CD4-positive, CD25-positive, alpha-beta regulatory T cell (primary cell): Measurements from ENCODE around the gene FAM181A. TPM values are rescaled to one million over a fixed set of nuclear protein-coding genes. Genes with fewer than 3 reads are reported as not detected.
A peak's percentile ranks its signal among the peaks of the same experiment; 100 is the strongest.

Source experiments
- ATAC-seq, 2 donors: fragments of 150-1000 bp; cut with Tn5 transposase; one replicate each; pipeline ENCODE4 v1.10.0; 2021; ENCODE audit warnings: low read depth in 2 of 2, moderate number of reproducible peaks in 2 of 2, moderate library complexity in 1 of 2
- DNase-seq, 3 donors: peaks; one replicate each; pipeline versions ENCODE4 v3.0.0 to v3.0.0-alpha.2; 2012 to 2022; ENCODE audit warnings: mixed read lengths in 1 of 3
- H3K27ac ChIP-seq: one replicate; pipeline ENCODE4 v1.7.0; 2013; ENCODE audit warnings: mild to moderate bottlenecking, low read length; ENCODE audit not compliant: insufficient read depth, poor library complexity, severe bottlenecking
- H3K27me3 ChIP-seq: one replicate; pipeline ENCODE4 v1.7.0; 2013; ENCODE audit warnings: low read length; ENCODE audit not compliant: control insufficient read depth, insufficient read depth
- H3K36me3 ChIP-seq: one replicate; pipeline ENCODE4 v1.7.0; 2013; ENCODE audit warnings: mild to moderate bottlenecking, low read length, moderate library complexity; ENCODE audit not compliant: control insufficient read depth, insufficient read depth
- H3K4me1 ChIP-seq: 2 replicates; pipeline ENCODE4 v1.7.0; 2013; ENCODE audit warnings: mild to moderate bottlenecking, low read length; ENCODE audit not compliant: insufficient read depth, control insufficient read depth, poor library complexity, severe bottlenecking
- H3K4me3 ChIP-seq: one replicate; pipeline ENCODE4 v1.7.0; 2013; ENCODE audit warnings: low read depth, mild to moderate bottlenecking, low read length, moderate library complexity
- H3K9me3 ChIP-seq, 2 experiments: 1 replicate in 1 of 2; 2 replicates in 1 of 2; pipeline ENCODE4 v1.7.0; 2013; ENCODE audit warnings: low read length in 2 of 2, mild to moderate bottlenecking in 1 of 2, moderate library complexity in 1 of 2; ENCODE audit not compliant: control insufficient read depth in 2 of 2
- H3K27ac Mint-ChIP-seq, 3 donors: one replicate each; pipeline ENCODE4 v1.8.0; 2020 to 2022; ENCODE audit warnings: mild to moderate bottlenecking in 3 of 3, mixed read lengths in 3 of 3, moderate library complexity in 2 of 3
- H3K27me3 Mint-ChIP-seq: one replicate; pipeline ENCODE4 v1.8.0; 2022; ENCODE audit warnings: mild to moderate bottlenecking, mixed read lengths
- H3K36me3 Mint-ChIP-seq: one replicate; pipeline ENCODE4 v1.8.0; 2020; ENCODE audit warnings: mixed read lengths
- H3K4me1 Mint-ChIP-seq, 4 donors: one replicate each; pipeline ENCODE4 v1.8.0; 2020 to 2022; ENCODE audit warnings: mixed read lengths in 4 of 4, mild to moderate bottlenecking in 1 of 4
- H3K4me3 Mint-ChIP-seq, 4 donors: one replicate each; pipeline ENCODE4 v1.8.0; 2020 to 2022; ENCODE audit warnings: mild to moderate bottlenecking in 4 of 4, mixed read lengths in 4 of 4, moderate library complexity in 3 of 4
- H3K9me3 Mint-ChIP-seq, 7 donors: one replicate each; pipeline ENCODE4 v1.8.0; 2020 to 2022; ENCODE audit warnings: mixed read lengths in 7 of 7, mild to moderate bottlenecking in 3 of 7, moderate library complexity in 2 of 7
- polyA plus RNA-seq, 4 donors: library from polyadenylated mRNA; unstranded; fragments of 300-500 nt; fragmentation: Illumina TruSeq; gene quantifications; one replicate each; pipeline ENCODE4 v1.2.3, GENCODE V29; 2021
- total RNA-seq: library from RNA; stranded (reverse); gene quantifications from one replicate; pipeline ENCODE4 v1.2.3, GENCODE V29; 2022

Gene FAM181A
- total RNA-seq = not detected
- polyA plus RNA-seq = not detected

DNA sequence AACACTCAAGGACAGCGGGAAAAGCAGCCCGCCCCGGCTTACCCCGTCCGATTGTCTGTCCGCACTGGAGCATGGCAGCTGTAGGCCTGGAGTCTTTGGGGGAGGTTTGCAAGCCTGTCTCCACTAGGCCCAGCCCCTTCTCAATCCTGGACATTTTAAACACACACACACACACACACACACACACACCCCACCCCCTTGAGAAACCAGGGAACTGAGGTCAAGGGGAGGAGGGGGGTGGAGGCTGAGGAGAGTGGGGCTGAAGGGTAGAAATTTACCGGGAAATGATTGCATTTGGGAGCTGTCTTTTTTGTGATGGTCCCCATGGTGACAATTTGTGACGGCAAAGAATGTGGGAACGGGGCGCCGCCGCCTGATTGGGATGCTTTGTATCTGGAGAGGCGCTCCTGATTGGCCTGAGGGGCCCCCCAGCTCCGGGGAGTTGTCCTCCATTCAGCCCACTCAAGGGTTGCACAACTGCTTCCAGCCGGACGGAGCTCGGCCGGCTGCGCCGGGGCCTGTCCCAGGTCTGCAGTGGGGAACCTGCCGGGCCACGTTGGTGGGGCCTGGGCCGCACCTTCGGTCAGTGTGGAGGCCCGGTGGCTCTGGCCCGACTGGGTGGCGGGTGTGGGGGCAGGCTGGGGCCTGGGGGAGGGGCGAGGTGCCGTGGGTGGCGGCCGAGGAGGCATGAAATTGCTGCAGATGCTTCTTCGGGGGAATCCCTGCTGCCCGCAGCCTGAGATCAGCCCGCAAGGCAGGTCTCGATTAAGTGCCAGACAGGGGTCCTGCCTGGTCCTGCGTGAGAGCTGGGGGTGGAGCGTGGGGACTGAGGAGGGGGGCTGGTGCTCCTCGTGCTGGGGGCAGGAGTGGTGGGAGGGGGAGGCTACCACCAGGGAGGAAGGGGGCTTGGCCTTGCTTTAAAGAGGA is at the start of gene FAM181A:
Gene FAM181A, plus strand, starts transcription at position 472 of the 927 bp plus-strand sequence. CDS start 942 bp downstream, outside the sequence.
- no peaks in the 10 kb centered on the region for H3K27me3 Mint-ChIP-seq

DNA sequence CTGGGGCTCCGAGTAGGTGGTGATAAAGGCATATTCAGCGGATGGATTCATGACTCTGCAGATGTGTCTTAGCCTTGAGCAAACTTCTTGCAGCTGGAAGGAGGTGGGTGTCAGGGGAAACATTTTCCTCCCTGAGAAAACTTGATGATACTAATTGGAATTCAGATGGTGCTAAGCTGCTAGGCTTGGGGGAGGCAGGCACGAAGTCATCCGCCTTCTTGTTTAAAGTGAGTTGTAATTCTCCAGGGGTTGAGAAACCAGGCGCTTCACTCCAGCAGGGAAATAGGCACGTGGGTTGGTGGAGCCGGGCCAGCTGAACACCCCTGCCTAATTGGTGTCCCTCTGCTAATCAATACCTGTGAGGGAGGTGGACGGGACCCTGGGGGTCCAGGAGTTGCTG is 48.9 kb upstream of the FAM181A start:
- H3K4me1 ChIP-seq = no peaks in the 10 kb centered on the region
- H3K36me3 Mint-ChIP-seq = no peaks in the 10 kb centered on the region
- H3K4me1 Mint-ChIP-seq = peaks cover 0 to 2% (median 0%) of the 10 kb centered on the region in 4 donors
- DNase-seq (no peak), ATAC-seq (no peak)
- H3K27me3 ChIP-seq = no peaks in the 10 kb centered on the region
- peaks cover 28% of the 10 kb centered on the region for H3K27me3 Mint-ChIP-seq
- peaks cover 0 to 5% (median 2%) of the 10 kb centered on the region in 7 donors for H3K9me3 Mint-ChIP-seq
- H3K27ac ChIP-seq = no peak overlapping the region
- no peaks in the 10 kb centered on the region for H3K36me3 ChIP-seq
- no peak overlapping the region for H3K4me3 ChIP-seq
- H3K27ac Mint-ChIP-seq = no peak overlapping the region
- peaks cover 0 to 3% of the 10 kb centered on the region in 2 experiments for H3K9me3 ChIP-seq
- no peak overlapping the region for H3K4me3 Mint-ChIP-seq

More for the DNA sequence above, at the start of gene FAM181A:
- Histone ChIP-seq H3K27ac (no peak within 1 kb of the TSS), H3K4me3 (no peak within 1 kb of the TSS), H3K27me3 (no peaks in the 10 kb centered on the region), H3K4me1 (no peaks in the 10 kb centered on the region), H3K9me3 (no peaks in the 10 kb centered on the region), H3K36me3 (no peaks in the 10 kb centered on the region)
- no peaks in the 10 kb centered on the region for H3K9me3 Mint-ChIP-seq
- no peaks in the 10 kb centered on the region for H3K4me1 Mint-ChIP-seq
- DNase-seq (no peak), ATAC-seq (no peak)
- H3K36me3 Mint-ChIP-seq = no peaks in the 10 kb centered on the region
- no peak within 1 kb of the TSS for H3K4me3 Mint-ChIP-seq
- H3K27ac Mint-ChIP-seq = no peak within 1 kb of the TSS

DNA sequence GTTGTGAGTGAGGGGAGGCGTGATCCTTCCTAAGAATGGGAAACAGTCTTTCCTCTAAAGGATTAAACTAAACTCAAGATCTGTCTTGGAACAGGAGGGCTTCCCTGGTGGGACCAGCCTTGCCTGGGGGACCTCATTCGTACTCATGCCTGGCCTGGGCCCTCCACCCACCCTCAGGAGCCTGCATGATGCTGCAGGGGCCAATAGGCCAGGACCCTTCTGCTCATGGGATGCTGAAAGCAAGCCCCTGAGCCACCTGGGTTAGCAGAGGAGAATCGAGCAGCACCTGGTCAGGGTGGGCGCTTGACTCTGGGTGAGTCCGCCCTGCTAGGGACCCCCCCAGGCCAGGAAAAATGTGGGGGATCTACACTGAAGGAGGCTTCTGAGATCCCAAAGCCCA is 48.3 kb upstream of the FAM181A start:
- Histone ChIP-seq H3K27me3 (no peaks in the 10 kb centered on the region), H3K4me1 (no peaks in the 10 kb centered on the region), H3K4me3 (no peak overlapping the region), H3K36me3 (no peaks in the 10 kb centered on the region), H3K9me3 (peaks cover 0 to 3% of the 10 kb centered on the region in 2 experiments), H3K27ac (no peak overlapping the region)
- Mint-ChIP-seq H3K9me3 (peaks cover 0 to 5% (median 2%) of the 10 kb centered on the region in 7 donors), H3K4me3 (no peak overlapping the region), H3K4me1 (peaks cover 0 to 2% (median 0%) of the 10 kb centered on the region in 4 donors), H3K36me3 (no peaks in the 10 kb centered on the region), H3K27me3 (peaks cover 28% of the 10 kb centered on the region), H3K27ac (peak overlapping the region in 1 of 3 donors; percentile 48)
- DNase-seq = no peak
- ATAC-seq = no peak

DNA sequence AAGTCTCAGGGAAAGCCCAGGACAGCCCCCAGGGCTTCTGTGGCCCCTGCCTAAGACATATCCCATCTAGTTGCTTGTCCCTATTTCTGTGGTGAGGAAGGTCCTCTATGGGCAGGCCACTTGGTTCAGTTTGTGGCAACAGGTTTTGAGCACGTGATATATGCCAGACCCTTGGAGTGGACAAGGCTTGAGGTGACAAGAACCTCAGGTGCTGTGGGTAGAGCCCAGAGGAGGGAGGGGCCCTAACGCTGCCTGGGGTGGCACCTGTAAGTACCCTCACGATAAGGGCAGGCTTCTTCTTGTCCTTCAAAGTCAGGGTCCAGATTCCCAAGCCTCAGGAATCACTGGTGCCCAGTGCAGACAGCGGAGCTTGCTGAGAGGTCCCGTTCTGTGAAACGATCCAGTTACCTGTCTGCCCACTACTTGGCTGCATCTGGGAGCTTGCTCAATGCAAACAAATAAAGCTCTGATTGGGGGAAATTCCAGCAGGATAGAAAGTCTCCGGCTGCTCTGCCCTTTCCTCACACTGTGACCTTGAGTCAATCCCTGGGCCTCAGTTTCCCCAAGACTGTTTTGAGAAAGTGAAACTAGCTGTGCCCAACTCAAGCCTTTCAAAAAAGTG is 47.7 kb upstream of the FAM181A start:
- Histone ChIP-seq H3K27ac (no peak overlapping the region), H3K9me3 (peaks cover 0 to 3% of the 10 kb centered on the region in 2 experiments), H3K36me3 (no peaks in the 10 kb centered on the region), H3K4me1 (no peaks in the 10 kb centered on the region), H3K4me3 (no peak overlapping the region), H3K27me3 (no peaks in the 10 kb centered on the region)
- Mint-ChIP-seq H3K9me3 (peaks cover 0 to 5% (median under 1%) of the 10 kb centered on the region in 7 donors), H3K36me3 (no peaks in the 10 kb centered on the region), H3K27me3 (peaks cover 22% of the 10 kb centered on the region), H3K4me1 (peaks cover 0 to 2% (median 0%) of the 10 kb centered on the region in 4 donors), H3K4me3 (no peak overlapping the region), H3K27ac (no peak overlapping the region)
- DNase-seq = no peak
- no peak for ATAC-seq

DNA sequence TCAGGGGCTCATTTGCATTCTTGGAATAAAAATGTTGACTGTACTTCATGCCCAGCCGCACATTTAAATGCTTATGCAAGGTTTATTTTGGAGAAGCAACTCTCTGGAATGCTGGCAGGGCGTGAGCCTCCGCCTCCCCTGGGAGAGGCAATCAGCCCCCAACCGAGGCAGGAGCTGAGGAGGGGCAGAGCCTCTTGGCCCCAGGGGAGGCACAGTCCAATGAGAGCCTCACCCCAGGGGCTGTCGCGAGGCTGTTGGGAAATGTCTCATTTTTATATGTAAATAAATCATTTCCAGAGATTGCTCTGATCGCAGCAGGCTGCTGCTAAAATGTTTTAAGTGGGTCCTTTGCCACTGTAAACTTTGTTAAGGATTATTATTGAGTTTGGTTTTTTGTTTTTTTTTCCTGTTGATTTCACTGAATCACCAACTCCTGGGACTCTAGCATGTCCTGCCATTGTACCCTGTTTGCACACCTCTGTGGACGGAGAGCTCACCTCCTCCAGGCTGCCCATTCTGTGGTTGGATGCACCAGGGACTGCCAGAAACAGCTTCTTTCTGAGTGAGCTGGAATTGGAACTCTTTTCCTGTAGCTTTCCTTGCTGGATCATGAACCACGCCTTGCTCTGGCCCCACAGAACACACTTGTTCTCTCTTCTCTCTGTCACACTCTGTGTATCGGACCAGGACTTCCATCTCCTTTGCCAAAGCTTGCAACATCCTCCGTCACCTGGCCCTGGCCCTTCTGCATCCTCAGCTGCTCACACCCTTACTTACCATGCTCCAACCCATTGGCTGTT is 46.9 kb upstream of the FAM181A start:
- DNase-seq = no peak

DNA sequence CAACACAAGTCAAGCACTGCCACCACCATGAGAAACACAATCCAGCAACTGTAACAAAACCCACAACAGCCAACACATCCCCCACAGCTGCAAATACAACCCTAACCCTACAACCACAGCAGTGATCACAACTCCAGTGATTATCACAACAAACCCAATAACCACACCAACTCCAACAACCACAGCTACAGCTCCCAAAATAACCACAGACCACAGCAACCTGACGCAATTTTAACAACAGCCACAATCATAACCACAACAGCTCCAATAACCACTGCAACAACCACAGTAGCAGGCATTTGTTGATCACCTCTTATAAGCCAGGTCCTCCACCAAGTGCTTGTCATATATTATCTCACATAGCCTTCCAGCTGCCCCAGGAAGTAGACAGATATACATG is 42.2 kb upstream of the FAM181A start:
- Histone ChIP-seq H3K27me3 (peaks cover 5% of the 10 kb centered on the region), H3K4me1 (no peaks in the 10 kb centered on the region), H3K9me3 (peaks cover 0 to 3% of the 10 kb centered on the region in 2 experiments), H3K4me3 (no peak overlapping the region), H3K27ac (no peak overlapping the region), H3K36me3 (no peaks in the 10 kb centered on the region)
- Mint-ChIP-seq H3K4me3 (no peak overlapping the region), H3K27ac (no peak overlapping the region), H3K36me3 (no peaks in the 10 kb centered on the region), H3K27me3 (peaks cover 38% of the 10 kb centered on the region), H3K9me3 (peaks cover 4 to 11% (median 6%) of the 10 kb centered on the region in 7 donors), H3K4me1 (no peaks in the 10 kb centered on the region)
- ATAC-seq (no peak), DNase-seq (no peak)

More for the DNA sequence above, 46.9 kb upstream of the FAM181A start:
- Mint-ChIP-seq H3K27ac (no peak overlapping the region), H3K9me3 (peaks cover 0 to 8% (median 2%) of the 10 kb centered on the region in 7 donors), H3K4me1 (peaks cover 0 to 2% (median 0%) of the 10 kb centered on the region in 4 donors), H3K36me3 (no peaks in the 10 kb centered on the region), H3K4me3 (no peak overlapping the region), H3K27me3 (peaks cover 22% of the 10 kb centered on the region)
- Histone ChIP-seq H3K4me3 (no peak overlapping the region), H3K27ac (no peak overlapping the region), H3K27me3 (no peaks in the 10 kb centered on the region), H3K4me1 (no peaks in the 10 kb centered on the region), H3K9me3 (peaks cover 0 to 3% of the 10 kb centered on the region in 2 experiments), H3K36me3 (no peaks in the 10 kb centered on the region)
- no peak for ATAC-seq

DNA sequence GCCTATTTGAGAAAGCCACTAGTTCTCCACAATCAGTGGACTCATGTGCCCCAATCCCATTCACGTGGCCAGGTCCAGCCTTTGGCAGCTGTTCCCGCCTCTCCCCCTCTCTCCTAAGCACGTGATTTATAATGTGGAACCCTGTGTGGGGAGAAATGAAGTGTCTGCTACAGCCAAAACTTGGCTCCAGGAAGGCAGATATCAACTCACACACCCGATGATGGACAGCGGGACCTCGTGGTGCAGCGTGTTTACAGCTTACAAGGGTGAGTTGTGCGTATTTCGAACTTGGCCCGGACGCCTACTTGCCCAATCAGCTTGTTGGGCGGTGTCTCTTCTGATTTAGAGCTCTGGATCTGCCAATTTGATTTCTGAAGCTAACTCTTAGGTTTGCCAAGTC is 38.1 kb upstream of the FAM181A start:
- no peak overlapping the region for H3K27ac Mint-ChIP-seq
- no peaks in the 10 kb centered on the region for H3K36me3 Mint-ChIP-seq
- ATAC-seq (no peak), DNase-seq (no peak)
- no peaks in the 10 kb centered on the region for H3K4me1 Mint-ChIP-seq
- no peak overlapping the region for H3K4me3 Mint-ChIP-seq
- Histone ChIP-seq H3K9me3 (no peaks in the 10 kb centered on the region), H3K4me3 (no peak overlapping the region), H3K36me3 (no peaks in the 10 kb centered on the region), H3K4me1 (no peaks in the 10 kb centered on the region), H3K27me3 (peaks cover 5% of the 10 kb centered on the region), H3K27ac (no peak overlapping the region)
- peaks cover 1 to 8% (median 6%) of the 10 kb centered on the region in 7 donors for H3K9me3 Mint-ChIP-seq
- peaks cover 32% of the 10 kb centered on the region for H3K27me3 Mint-ChIP-seq
